GM18505 (cell line): Measurements from ENCODE around the gene HDAC8.
A peak's percentile ranks its signal among the peaks of the same experiment; 100 is the strongest.
"Not testable (repeated sequence)": the region's sequence is repeated elsewhere in the genome, so short reads cannot be mapped to it uniquely, and the experiment has no call there.

ENCODE experiments used
- ATAC-seq: cut with Tn5 transposase; IDR thresholded peaks from one replicate; pipeline ENCODE4 v1.9.1; 2021; ENCODE audit not compliant: unreplicated experiment
- POLR2A ChIP-seq: IDR thresholded peaks from 4 replicates; pipeline ENCODE4 v1.6.1; 2011; ENCODE audit warnings: borderline replicate concordance; ENCODE audit not compliant: insufficient read depth, insufficient read length; ENCODE audit errors: extremely low read depth

Gene HDAC8

DNA sequence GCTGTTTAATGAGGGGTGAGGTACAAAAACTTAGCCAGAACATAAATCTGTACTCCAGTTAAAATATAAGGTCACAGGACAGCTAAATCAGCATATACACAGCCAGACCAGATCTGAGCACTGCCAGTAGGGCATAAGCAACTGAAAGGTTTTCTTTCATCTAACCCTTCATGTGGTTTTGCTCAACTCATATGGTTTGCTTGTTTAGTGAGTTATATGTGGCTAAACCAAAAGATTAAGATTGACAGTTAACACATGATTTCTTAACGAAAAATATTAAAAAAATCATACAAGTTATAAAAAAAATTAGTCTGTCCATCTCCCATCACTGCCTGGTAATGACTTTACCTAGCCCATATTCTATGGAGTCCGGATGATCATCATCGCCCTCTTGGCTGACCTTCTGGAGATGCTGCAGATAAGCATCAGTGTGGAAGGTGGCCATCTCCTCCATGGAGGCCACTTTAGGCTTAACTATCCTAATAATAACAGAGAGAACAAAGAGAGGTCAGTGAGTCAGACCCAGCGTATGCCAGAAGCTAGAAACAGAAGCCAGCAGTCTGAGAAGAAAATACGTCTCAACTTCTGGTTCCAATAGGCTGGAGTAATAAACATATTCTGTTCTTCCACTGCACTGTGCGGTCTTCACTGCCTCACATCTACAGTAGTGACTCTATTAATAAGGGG is 4.1 kb downstream of the HDAC8 start:
- no peak for TF ChIP-seq POLR2A
- no peak for ATAC-seq

DNA sequence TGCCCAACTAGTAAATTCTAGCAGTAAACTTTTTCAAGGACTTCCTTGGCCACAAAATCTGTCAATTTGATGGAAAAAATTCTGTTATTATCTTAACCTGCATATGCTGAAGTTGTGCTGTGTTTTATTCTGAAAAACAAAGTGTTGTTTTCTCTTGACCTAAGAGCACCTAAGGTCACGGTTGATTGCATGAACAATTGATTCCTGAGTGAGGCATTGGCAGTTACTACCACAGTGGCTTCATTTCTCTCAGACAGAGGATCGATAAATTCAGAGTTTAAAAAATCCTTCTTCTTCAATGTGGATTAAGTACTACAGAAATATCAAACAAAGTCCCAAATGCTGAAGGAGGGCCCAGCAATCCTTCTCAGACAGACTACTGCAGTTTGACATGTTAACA is 6.2 kb downstream of the HDAC8 start:
- TF ChIP-seq POLR2A, result no peak
- ATAC-seq, result no peak

DNA sequence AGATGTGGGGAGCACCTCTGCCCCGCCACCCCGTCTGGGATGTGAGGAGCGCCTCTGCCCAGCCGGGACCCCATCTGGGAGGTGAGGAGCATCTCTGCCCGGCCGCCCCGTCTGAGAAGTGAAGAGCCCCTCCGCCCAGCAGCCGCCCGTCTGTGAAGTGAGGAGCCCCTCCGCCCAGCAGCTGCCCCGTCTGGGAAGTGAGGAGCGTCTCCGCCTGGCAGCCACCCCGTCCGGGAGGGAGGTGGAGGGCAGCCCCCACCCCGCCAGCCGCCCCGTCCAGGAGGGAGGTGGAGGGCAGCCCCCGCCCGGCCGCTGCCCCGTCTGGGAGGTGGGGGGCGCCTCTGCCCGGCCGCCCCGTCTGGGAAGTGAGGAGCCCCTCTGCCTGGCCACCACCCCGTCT is 13.0 kb downstream of the HDAC8 start:
- not testable (repeated sequence) for ATAC-seq

DNA sequence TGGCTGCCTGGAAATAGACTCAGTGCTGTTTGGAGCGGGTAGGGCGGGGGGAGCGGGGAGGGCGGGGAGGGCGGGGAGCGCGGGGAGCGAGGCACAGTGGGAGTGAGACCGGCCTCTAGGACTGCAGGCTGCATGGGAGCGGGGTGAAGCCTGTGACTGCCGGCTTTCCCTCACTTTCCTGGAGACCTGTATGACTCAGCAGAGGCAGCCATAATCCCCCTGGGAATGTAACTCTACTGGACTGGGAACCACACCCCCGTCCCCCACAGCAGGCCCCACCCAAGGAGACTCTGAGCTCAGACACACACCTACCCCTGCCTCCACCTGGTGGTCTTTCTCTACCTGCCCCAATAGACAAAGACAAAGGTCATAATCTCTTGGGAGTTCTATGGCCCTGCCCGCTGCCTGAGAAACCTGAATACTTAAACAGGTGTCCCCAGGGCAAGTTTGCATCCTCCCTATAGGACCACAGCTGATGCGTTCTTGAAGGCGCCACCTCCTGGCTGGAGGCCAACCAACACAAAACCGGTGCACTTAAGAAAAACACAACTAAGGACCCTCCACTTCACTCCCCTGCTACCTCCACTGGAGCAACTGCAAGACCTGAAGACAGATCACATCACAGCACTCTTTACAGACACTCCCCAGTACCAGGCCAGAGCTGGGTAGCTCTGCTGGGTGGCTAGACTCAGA is 18.0 kb downstream of the HDAC8 start:
- no peak for ATAC-seq
- no peak for TF ChIP-seq POLR2A

DNA sequence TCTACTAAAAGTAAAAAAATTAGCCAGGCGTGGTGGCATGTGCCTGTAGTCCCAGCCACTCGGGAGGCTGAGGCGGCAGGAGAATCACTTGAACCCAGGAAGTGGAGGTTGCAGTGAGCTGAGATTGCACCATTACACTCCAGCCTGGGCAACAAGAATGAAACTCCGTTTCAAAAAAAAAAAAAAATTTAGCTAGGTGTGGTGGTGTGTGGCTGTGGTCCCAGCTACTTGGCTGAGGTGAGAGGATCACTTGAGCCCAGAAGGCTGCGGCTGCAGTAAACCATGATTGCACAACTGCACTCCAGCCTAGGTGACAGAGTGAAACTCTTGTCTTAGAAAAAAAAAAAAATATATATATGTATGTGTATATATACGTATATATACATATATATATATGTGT is 20.2 kb downstream of the HDAC8 start:
- not testable (repeated sequence) for ATAC-seq

DNA sequence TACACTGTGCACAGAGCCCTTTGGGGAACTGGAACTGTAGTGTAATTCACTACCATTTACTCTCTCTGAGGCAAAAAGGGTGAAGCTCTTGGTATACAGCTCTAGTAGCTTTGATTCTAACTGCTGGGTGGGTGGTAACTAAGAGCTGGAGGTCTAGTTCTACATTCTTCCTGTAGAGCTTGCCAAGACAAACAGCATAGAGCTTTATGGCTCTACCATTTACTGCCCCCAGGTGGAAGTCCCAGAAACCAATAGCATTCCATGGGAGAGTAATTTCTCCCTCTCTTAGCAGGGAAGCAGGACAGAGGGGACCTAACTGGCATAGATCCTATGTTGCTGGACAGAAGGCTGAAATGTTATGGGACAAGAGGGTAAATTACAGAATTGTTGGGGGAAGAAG is 26.7 kb downstream of the HDAC8 start:
- no peak for TF ChIP-seq POLR2A
- ATAC-seq, result no peak

DNA sequence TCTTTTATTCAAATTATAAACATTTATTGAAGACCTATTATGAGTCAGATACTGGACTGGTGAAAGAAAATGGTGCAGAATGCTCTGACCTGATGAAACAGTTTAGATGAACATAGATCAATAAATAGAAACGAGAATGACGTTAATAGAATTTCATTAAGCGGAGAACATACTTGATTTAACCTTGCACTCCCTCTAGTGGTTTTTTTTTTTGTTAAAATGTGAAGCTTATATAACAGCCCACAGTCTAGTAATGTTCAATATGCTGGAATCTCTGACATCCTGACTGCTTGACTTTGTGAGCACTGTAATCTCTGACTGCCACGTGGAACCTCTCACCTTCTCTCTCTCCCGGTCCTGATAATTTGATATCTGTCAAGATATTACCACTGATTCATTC is 32.3 kb downstream of the HDAC8 start:
- ATAC-seq, result no peak
- TF ChIP-seq POLR2A, result no peak

DNA sequence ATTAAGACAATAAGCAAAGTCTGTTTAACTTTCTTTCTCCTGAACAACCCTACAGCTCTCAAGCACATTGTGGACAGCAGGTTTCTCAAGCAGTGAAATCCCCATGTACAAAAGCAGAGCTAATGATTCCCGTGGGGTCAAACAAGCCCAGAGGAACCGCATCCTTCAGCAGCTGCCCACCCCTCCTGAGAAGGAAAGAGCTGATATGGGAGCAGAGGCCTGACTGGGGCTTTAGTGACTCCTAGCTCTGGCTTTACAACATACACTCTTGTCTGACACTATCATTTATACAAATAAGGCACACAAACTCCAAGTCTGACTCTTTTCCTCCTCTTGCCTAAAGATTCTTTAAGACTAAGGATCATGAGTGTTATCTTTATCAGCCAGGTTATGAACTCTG is 32.8 kb downstream of the HDAC8 start:
- no peak for ATAC-seq
- TF ChIP-seq POLR2A, result no peak

DNA sequence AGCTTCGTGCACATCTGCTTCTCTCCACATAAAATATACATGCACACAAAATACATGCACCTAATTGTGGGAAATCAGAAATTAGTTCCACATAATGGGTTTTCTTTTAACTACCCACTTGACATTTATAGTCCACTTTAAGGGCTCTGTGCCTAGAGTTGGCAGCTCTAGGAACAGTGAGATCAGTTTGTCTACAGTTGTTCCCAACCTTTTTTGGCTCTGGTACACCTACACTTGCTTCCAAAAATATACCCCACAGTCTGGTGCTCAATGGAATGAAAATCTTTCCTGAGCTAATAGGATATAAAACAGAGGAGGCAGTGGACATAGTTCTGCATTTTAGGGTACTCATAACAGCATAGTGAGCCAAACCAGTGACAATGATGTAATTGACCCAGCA is 36.1 kb downstream of the HDAC8 start:
- ATAC-seq, result no peak
- TF ChIP-seq POLR2A, result no peak

DNA sequence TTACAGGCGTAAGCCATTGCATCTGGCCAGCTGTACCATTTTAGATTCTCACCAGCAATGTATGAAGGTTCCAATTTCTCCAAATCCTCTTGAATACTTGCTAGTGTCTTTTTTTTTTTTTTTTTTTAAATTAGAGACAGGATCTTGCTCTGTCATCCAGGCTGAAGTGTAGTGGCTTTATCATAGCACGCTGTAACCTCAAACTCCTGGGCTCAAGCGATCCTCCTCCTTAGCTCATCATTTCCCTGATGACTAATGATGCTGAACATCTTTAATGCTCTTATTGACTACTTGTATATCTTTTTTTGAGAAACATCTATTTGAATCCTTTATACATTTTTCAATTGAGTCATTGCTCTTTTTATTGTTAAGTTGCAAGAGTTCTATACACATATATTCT is 40.3 kb downstream of the HDAC8 start:
- TF ChIP-seq POLR2A, result no peak
- no peak for ATAC-seq

DNA sequence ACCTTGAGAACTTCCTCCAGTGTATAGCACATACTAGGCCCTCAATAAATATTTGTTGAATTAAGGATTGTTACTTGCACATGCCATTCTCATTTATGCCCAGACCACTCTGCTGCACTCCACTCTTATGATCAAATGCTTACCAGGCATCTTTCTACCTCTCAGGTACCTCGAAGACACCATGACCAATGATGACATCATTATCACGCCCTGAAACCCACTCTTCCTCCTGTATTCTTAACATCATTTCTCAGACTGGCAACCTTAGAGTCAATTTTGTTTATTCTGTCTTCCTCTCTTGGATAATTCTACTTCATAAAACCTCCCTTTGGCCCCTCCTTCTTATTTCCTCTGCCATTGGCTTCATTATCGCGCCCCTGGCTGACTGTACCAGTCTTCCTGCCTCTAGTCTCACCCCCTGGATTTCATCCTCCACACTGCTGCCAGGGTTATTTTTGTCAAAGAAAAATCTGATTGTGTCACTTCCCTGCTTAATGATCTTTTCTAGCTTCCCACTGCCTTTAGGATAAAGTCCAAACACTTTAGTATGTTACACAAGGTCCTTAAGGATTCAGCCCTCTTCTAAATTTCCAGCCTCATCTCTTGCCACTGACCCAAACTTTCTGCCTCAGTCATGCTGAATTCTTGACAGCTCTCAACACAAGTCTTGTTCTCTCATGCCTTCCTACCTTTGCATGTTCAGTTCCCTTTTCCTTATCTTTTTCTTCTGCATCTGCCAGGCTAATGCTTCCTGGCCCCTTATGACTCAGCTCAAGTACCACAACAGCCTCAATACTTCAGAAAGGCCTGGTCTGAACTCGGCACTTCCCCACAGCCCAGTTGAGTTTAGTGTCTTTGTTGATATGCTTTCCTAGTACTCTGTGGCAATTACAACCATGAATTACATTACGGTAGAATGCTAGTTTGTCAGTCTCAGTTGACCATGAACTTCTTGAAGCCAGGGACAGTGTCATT is 45.8 kb downstream of the HDAC8 start:
- ATAC-seq, result peak; percentile 58
- TF ChIP-seq POLR2A, result no peak

DNA sequence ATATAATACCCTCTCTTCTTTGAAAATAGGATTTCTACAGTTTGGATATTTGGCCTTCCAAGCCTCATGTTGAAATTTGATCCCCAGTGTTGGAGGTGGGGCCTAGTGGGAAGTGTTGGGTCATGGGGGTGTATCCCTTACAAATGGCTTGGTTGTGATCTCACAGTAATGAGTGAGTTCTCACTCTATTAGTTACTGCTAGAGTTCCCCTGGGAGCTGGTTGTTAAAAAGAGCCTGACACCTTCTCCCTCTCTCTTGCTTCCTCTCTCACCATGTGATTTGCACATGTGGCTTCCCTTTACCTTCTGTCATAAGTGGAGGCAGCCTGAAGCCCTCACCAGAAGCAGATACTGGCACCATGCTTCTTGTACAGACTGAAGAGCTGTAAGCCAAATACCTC is 73.9 kb downstream of the HDAC8 start:
- no peak for TF ChIP-seq POLR2A
- no peak for ATAC-seq

DNA sequence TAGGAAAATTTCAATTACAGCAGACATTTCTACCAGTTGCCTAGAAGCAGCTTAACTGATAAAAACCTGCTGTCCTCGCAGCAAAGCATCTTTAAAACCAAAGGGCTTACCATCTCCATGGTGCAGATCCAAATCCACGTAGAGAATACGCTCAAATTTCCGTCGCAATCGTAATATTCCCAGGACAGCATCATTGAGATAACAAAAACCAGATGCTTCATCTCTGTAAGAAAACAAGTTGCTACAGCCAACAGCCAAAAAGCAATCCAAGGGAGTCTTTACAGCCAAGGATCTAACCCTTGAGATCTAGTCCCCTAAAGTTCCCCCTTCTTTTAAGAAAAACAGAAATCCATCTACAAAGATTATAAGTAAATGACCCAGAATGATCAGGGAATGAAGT is 77.6 kb downstream of the HDAC8 start:
- no peak for TF ChIP-seq POLR2A
- ATAC-seq, result no peak

DNA sequence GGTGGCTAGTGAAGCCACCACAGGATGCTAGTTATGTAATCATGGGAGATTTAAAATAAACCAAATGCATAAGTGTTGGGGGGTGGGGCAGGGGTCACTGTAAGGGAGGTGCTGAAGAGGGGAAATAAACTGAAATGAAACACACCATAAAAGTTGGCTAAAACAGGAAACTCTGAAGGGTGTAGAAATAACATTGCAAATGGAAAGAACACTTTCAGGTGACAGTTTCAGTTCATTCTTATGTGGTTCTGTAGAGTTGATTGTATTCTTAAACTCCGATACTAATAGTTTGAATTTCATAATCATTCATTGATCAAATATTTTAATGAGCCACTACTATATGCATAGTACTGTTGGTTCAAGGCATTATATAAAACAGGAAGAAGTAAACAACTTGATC is 80.1 kb downstream of the HDAC8 start:
- ATAC-seq, result no peak
- TF ChIP-seq POLR2A, result no peak

DNA sequence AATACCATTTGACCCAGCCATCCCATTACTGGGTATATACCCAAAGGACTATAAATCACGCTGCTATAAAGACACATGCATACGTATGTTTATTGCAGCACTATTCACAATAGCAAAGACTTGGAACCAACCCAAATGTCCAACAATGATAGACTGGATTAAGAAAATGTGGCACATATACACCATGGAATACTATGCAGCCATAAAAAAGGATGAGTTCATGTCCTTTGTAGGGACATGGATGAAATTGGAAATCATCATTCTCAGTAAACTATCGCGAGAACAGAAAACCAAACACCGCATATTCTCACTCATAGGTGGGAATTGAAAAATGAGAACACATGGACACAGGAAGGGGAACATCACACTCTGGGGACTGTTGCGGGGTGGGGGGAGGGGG is 82.4 kb downstream of the HDAC8 start:
- ATAC-seq, result not testable (repeated sequence)
